SK-N-SH (cell line): ENCODE measurements around the gene FGGY.

Source experiments
- EZH2phosphoT487 ChIP-seq: fragments of 200-600 bp; sonication (generic); IDR thresholded peaks from 2 replicates; pipeline ENCODE4 v1.6.1; 2017; ENCODE audit warnings: low read depth, mixed run types, mild to moderate bottlenecking, antibody characterized with exemption, moderate library complexity, borderline replicate concordance
- TF ChIP-seq, protein P1 (sequence below): fragments of 200-600 bp; sonication (generic); IDR thresholded peaks from 2 replicates; pipeline ENCODE4 v1.6.1; 2017; ENCODE audit warnings: antibody characterized with exemption, mild to moderate bottlenecking, moderate library complexity
- TF ChIP-seq, protein P2 (sequence below): fragments of 150-350 bp; IDR thresholded peaks from 2 replicates; pipeline ENCODE4 v1.6.1; 2017; ENCODE audit warnings: antibody characterized with exemption, low read length, low read depth, borderline replicate concordance

DNA sequence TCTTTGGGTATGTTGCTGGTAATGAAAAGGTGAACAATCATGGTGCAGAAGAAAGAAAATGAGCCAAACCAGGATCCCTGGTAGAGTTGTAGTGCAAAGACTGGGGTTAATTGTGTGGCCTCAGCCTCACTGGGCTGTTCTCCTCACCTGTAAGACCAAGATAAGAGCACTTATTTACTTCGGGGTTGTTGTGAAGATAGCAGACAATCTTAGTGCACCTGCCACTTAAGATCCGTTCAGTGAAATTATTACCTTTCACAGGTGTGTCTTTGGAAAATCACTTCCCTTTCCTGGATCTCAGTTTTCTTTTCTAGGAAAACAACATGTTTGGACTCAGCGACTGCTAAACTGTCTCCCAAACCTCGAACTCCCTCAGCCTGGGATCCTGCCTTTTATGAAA is 1.3 kb upstream of the FGGY start:
- TF ChIP-seq, protein P1, sequence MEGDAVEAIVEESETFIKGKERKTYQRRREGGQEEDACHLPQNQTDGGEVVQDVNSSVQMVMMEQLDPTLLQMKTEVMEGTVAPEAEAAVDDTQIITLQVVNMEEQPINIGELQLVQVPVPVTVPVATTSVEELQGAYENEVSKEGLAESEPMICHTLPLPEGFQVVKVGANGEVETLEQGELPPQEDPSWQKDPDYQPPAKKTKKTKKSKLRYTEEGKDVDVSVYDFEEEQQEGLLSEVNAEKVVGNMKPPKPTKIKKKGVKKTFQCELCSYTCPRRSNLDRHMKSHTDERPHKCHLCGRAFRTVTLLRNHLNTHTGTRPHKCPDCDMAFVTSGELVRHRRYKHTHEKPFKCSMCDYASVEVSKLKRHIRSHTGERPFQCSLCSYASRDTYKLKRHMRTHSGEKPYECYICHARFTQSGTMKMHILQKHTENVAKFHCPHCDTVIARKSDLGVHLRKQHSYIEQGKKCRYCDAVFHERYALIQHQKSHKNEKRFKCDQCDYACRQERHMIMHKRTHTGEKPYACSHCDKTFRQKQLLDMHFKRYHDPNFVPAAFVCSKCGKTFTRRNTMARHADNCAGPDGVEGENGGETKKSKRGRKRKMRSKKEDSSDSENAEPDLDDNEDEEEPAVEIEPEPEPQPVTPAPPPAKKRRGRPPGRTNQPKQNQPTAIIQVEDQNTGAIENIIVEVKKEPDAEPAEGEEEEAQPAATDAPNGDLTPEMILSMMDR: no peak
- TF ChIP-seq, protein P2, sequence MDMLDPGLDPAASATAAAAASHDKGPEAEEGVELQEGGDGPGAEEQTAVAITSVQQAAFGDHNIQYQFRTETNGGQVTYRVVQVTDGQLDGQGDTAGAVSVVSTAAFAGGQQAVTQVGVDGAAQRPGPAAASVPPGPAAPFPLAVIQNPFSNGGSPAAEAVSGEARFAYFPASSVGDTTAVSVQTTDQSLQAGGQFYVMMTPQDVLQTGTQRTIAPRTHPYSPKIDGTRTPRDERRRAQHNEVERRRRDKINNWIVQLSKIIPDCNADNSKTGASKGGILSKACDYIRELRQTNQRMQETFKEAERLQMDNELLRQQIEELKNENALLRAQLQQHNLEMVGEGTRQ: no peak
- TF ChIP-seq EZH2phosphoT487: no peak
